RPMI8226 (cell line): ENCODE measurements around the gene PTPRN2.
"Not testable (repeated sequence)": the region's sequence is repeated elsewhere in the genome, so short reads cannot be mapped to it uniquely, and the experiment has no call there.

Experiments used
- DNase-seq: peaks from one replicate; pipeline ENCODE4 v3.0.0-alpha.2; 2015

The PTPRN2 gene

DNA sequence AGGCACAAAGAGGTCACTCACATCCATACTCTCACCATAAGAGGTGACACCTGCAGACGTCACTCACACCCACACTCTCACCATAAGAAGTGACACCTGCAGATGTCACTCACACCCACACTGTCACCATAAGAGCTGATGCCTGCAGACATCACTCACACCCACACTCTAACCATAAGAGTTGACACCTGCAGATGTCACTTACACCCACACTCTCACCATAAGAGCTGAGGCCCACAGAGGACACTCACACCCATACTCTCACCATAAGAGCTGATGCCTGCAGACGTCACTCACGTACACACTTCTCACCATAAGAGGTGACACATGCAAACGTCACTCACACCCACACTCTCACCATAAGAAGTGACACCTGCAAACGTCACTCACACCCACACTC is 255.1 kb downstream of the PTPRN2 start:
- not testable (repeated sequence) for DNase-seq

DNA sequence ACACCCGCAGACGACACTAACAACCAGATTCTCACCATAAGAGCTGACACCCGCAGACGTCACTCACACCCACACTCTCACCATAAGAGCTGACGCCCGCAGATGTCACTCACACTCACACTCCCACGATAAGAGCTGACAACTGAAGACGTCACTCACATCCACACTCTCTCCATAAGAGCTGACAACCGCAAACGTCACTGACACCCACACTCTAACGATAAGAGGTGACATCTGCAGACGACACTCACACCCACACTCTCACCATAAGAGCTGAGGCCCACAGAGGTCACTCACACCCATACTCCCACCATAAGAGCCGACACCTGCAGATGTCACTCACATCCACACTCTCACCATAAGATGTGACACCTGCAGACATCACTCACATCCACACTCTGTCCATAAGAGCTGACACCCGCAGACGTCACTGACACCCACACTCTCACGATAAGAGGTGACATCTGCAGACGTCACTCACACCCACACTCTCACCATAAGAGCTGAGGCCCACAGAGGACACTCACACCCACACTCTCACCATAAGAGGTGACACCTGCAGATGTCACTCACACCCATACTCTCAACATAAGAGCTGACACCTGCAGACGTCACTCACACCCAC is 255.7 kb downstream of the PTPRN2 start:
- not testable (repeated sequence) for DNase-seq

DNA sequence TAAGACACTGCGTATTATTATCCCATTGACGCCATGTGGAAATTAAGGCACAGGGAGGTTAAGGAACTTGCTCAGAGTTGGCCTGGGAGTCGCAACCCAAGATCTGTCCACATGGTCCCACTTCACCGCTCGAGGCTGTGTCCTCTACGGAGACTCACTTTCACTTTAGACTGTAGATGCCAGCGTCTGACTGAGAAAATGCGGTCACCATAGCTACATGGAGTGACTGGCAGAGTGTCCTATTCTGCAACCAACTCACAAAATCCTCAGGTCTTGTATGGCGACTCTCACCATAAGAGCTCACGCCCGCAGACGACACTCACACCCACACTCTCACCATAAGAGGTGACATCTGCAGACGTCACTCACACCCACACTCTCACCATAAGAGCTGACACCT is 257.9 kb downstream of the PTPRN2 start:
- no peak for DNase-seq

DNA sequence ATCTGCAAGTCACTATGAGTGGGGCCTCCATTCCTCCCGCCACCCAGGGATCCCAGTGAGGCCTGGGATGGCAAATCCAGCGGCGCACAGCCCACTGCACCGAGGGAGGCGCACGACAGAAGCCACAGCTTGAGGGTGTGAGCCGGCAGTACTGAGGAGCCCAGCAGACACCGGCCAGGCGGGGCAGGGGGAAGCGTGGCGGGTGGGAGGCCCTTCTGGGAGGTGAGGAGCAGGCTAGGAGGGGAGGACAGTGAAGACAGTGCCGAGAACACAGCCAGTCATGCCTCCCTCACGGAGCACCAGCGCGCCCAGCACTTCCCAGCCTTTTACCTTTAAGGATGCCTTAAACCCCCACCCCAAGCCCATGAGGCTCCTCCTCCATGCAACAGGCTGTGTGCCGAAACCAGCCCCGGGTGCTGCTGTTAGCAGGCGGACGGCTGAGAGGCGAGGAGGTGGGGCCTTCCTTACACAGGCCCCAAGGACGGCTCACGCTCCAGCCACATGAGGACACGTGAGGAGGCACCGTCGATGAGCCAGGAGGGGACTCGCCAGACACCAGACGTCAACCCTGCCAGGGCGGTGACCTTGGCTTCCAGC is 258.5 kb downstream of the PTPRN2 start:
- no peak for DNase-seq

DNA sequence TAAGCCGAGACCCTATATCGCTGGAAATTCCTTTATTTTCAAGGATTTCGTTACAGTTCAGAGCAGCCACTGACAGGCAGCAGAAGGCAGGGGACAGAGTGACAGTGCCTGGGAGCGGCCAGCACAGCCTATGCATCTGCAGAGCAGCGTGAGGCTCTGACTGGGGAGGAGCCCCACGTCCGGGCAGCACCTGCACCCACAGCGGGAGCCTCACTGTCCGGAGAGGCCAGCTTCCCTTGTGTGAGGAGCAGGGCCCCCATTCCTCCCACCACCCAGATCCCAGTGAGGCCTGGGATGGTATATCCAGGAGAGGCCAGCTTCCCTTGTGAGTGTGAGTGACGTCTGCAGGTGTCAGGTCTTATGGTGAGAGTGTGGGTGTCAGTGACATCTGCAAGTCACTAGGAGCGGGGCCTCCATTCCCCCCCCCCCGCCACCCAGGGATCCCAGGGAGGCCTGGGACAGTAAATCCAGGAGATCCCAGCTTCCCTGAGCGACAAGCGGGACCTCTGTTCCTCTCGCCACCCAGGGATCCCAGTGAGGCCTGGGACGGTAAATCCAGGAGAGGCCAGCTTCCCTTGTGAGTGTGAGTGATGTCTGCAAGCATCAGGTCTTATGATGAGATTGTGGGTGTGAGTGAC is 259.1 kb downstream of the PTPRN2 start:
- DNase-seq, result no peak

DNA sequence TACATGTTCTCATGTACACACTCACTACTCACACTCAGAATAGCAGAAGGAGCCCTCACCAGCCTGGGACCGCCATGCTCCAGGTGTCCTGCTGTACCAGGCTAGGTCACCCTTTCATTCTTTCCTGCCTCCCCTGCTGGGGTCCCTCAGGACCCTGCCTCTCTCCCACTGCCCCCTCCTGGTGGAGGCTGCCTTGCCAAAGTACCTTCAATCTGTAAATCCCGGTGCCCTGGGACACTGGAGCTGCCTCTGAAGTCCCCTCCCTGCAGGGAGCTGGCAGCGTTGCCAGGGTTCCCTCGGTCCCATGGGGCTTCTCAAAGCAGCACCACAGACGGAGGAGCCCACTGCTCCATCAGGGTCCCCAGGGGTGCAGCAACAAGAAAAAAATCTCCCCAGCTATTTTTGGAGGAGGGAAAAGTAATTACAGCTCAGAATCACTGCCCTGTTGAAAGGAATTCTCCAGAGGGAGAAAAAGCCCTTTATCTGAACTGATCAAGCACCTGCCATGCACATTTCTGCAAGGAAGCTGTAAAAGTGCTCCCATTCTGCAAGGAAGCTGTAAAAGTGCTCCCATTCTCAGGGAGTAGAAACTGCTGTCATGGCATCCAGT is 259.9 kb downstream of the PTPRN2 start:
- no peak for DNase-seq

DNA sequence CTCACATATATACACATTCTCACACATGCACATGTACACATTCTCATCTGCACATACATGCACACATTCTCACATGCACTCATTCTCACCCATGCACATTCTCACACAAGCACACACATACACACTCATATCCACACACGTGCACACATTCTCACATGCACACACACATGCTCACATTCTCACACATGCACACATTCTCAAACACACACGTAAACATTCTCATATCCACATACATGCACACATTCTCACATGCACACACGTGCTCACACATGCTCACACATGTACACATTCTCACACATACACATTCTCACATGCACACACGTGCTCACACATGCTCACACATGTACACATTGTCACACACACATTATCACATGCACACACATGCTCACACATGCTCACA is 260.6 kb downstream of the PTPRN2 start:
- no peak for DNase-seq

DNA sequence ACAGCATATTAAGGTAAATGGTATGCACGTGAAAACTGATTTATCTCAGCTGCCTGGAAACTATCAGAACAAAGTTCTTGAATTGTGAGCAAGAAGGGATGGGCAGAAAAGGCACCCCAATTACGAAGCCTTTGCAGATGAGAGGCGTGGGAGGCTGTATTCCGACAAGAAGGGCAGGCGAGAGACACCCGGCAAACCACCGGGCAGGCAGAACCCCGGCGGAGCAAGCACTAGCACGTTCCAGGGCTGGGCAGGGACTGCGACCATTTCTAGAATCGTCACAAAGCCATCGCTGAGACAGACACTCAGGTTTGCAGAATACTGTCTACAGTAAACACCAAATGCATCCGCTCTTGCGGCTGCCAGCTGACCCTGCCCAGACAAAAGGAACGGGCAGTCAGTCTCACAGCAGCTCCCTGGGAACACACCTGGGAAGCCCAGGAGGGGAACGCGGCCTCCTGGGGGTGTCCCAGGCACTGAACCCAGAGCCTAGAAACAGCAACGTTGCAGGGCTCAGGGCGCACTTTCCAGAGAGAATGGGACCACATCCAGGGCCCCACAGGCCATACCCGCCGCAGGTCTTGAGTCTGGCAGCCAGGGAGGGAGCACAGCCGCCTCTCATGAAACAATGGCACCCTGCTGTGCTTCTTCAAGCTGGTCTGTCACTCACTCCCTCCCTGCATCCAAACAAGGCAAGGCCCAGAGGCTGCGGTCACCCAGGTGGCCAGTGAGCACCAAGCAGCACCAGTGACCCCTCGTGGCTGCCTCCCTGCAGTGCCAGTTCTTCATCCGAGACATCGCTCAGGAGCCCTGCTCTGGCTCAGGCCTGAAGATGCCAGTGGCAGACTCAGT is 261.9 kb downstream of the PTPRN2 start:
- DNase-seq, result peak; percentile 52

DNA sequence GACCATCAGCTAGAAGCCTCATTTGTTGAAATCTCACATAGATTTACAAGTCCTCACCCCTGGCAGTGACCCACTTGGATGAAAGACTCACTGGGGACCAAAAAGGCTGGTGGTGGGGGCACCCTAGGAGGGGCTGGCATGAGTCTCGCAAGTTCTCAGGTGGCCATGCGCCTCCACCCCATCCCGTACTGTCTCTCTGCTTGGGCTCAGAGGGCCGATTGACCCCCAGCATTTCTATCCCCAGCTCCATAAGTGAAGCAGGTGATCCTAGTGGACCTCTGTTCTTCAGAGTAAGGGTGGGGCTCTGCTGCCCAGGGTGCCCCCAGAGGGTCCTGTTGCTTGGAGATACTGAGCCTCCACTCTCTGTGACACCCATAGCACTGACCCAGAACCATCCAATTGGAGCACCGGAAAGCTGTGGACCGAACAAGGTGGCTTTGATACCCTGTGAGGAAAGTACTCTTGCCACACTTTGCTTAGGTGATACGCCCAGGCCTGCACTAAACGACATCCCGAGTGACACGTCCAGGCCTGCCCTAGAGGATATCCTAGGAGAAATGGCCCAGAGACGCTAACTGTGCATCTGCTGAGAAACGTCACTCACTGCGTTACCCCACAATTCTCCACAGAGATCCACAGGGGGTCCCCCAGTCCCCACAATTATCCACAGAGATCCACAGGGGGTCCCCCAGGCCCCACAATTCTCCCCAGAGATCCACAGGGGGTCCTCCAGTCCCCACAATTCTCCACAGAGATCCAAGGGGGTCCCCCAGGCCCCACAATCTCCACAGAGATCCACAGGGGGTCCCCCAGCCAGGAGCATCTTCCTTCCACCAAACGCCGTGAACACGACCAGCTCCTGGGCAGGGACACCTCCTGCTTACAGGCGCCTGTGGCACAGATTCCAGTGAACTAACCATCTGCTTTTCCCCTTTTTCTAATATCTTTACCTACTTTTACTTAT is 262.9 kb downstream of the PTPRN2 start:
- no peak for DNase-seq

DNA sequence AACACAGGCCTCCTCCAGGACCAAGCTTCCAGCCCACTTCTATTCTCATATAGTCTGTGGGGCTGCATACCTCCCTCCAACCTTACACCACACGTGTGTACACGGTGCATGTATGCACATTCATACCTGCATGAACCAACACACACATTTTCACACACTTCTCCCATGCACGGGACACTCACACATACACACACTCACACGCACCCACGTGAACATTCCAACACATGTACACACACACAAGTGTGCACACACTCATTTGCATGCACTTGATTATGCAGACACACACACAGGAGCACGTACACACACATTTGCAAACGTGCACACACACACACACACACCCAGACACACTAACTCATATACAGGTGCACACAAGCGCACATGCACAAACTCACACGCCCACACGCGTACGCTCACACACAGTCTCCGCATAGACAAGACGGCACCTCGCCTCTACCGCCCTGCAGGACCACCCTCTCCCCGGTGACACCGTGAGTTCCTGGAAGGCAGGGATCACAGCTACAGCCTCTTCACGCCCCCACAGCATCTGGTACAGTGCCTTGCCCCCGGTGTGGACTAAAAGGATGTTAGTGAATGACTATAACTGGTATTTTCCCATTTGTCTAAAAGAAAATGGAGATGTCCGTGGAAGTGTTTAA is 263.8 kb downstream of the PTPRN2 start:
- DNase-seq, result no peak

DNA sequence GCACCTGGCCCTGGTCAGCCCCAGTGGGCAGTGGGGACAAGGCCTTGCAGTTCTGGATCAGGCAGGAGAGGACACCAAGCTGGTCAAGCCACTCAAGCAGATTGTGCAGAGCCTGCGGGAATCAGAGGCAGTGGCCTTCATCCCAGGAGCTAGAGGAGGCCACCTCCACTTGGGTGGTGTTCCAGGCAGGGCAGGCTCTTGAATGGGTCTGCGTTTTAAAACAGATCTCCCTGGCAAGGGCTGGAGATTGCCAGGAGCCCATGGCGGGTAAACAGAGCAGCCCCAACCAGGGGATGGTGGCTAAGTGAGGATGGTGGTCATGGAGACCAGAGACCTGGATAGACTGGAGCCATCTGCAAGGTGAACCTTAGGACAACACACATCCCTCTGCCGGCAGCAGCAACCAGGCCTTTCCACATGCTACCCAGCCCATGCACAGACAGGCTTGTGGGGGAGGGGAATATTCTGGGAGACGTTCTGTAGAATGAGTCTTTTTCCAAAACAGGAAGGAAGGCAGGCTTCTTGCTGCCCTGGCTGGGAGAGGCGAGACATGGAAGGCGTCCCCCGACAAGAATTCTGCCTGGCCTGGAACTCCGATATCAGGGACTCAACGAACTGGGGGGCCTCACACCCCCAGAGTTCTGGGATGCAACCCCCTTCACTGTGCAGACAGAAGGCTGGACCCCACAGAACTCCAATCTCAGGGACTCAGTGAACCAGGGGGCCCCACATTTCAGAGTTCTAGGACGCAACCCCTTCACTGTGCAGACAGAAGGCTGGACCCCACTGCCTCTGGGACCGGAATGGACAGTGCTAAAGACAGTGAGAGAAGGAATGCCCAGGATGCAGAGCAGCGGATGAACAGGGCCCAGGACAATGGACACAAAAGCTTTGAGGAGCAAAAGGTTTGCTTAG is 264.8 kb downstream of the PTPRN2 start:
- DNase-seq, result no peak

DNA sequence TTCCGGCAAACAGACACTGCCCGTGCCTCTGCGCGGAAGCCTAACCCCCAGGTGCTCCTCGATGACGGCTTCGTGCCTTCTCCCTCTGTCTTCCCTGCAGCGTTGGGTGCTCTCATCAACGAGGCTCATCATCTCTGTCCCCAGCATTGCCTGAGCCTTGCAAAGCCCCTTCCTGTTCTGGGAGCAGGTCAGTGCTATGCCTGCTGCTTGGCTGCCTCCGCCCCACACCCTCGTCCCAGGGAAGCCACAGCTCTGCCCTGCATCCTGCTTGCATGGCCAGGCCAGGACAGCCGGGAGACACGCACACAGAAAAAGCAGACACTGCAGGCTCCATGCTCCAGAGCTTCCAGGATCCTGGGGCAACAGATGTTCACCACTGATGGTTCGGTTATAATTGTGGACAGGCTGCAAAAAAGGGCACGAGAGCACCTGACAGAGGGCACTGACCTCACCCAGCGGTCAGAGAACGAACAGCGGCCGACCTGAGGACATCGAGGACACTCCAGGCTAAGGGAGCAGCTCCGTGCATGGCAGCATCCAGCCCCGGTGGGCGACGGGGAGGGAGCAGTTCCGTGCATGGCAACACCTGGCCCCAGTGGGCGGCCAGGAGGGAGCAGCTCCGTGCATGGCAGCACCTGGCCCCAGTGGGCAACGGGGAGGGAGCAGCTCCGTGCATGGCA is 265.5 kb downstream of the PTPRN2 start:
- DNase-seq, result no peak

DNA sequence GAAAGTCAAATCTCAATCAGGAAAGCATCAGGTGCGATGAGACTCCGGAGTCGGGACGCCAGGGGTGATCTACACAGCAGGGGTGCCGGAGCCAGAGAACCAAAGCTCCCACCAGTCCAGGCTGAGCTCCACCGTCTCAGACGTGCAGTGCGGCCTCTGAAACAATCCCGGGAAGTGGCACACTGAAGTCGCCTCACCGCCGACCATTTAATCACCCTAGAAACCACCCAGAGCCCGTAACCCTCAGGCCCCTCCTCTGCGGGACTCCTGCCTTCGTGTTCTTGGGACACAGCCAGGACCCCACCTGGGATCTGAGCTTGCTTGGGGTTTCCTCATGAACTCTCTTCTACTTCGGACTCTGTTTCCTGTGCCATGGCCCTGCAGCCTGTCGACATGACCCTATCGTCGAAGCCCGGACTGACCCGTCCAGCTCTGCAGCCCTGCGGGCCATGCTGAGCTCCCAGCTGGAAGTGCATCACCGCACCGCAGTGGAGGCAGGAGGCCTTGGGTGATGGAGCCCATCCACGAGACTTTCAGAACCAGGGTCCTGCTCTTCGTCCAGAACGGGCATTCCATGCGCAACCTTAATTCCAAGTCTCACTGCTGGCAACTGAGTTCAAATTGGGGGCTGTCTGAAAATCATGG is 266.4 kb downstream of the PTPRN2 start:
- no peak for DNase-seq

DNA sequence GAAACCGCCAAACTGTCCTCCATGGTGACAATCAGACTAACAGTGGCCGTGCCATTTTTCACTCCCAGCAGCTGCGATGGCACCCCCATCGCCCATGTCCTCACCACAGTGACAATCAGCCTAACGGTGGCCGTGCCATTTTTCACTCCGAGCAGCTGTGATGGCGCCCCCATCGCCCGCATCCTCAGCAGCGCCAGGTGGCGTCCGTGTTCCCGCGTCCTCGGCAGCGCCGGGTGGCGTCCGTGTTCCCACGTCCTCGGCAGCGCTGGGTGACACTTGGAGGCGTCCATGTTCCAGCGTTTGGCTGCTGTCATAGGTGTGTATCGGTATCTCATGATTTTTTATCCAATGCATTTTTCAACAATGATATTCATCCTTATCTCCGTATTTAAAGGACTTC is 267.3 kb downstream of the PTPRN2 start:
- DNase-seq, result no peak

DNA sequence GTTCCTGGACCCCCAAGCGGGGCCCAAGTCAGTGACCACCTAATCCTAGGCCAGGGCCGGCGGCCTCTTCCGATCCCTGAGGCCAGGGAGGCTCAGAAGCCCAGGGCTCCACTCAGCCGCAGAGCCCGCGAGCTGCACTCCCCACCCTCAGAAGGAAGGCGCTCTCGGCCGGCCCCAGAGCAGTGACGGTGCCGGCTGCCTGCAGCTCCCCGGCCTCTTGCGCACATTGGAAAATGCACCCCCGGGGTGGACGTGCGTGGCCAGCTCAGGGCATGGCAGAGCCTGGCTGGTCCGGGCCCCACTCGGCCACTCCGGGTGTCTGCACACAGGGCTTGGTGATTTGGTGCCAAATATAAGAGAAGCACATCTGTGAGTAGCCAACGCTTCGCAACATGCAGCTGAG is 269.1 kb downstream of the PTPRN2 start:
- no peak for DNase-seq

DNA sequence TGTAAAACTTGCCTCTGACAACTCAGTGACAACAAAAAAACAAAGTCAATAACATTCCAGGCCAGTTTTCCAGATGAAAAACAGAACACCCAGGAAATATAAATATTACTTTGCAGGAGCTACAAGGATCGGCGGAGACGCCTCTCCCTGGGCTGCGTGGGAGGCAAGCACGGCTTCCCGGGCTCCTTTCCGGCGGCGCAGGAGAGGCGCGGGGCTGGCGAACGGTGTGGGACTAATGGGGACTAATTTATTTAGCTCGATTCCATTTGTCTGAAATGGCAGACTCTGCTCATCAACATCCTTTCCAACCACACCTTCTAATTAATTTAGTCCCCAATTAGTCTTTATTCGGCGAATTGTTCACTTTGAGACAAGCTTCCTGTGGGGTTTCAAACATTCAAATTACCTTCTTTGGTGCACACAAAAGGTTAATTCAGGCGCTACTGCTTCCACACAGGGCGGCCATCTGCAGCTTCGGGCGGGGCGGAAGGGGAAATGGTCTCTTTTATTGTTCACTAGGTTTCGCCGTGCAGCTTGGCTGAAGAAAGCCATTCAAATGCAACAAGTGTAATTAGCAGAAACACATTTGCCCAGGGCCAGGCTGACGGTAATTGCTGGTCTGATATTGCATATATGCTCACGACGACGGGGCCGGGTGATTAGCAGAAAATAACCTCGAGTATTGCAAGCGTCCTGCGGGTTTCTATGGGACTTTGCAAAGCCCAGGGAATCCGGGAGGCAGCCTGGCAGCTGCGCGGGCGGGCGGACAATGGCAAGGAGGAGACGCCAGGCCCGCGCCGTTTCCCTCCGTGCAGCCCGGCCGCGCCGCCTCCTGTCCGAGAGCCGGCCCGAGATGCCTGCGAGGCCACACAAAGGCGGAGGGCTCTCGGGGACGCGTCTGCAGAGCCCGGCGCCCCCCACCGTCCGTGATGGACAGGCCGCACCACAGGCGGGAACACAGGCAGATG is 270.1 kb downstream of the PTPRN2 start:
- no peak for DNase-seq

DNA sequence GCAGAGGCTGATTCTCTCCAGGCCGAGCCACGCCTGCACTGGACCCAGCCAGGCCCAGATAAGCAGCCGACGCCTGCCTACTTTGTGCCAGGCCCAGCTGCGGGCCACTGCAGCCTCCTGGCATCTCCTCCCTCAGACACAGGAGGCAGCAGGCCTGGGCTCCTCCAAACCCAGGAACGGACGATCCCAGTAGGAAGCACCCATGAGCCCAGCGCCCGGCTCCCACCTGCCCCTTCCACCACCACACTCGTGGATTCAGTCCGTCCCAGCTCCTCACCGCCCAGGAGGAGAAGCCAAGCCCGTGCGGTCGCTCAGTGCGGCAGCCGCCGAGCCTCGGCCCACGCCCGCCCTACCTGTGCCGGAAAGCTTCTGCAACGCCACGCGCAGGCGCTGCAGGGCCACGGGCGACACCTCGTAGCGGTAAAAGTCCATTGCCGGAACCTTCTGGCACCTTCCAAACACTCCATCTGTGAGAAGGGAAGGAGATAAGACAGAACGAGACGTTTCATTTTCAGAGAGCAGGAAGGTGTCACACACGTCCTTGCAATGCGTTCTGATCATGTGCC is 271.1 kb downstream of the PTPRN2 start:
- no peak for DNase-seq

DNA sequence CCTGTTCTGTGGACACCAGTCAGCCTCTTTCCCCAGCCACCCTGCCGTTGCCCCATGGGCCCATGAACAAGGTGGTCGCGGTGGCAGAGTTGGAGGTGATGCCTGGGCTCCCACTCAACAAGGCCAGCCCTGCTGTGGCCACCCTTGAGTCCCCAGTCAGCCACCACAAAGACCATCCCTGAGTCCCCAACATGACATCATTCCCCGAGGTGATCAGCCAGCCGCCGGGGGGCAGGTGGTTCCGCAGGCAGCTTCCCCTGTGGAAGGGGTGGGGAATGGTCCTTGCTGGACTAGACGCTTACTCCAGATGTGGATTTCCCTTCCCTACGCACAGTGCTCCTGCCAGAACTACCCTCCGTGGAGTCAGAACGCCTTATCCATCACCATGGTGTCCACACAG is 271.7 kb downstream of the PTPRN2 start:
- DNase-seq, result no peak
